Right lobe of liver (tissue), 6 donors: ENCODE measurements around the gene FLOT1. TPM values are rescaled to one million over a fixed set of nuclear protein-coding genes. Genes with fewer than 3 reads are reported as not detected.

ENCODE experiments used
- ATAC-seq, 4 donors: fragments of 200-7000 bp; cut with Tn5 transposase; one replicate each; pipeline ENCODE4 v1.9.1; 2020; ENCODE audit warnings: mild to moderate bottlenecking in 4 of 4, moderate library complexity in 4 of 4
- DNase-seq, 3 donors: peaks; one replicate each; pipeline ENCODE4 v3.0.0-alpha.2; 2020
- H3K27ac ChIP-seq, 3 donors: fragments of 200-600 bp; one replicate each; pipeline ENCODE4 v1.8.0; 2022
- H3K27me3 ChIP-seq, 2 donors: fragments of 200-600 bp; one replicate each; pipeline ENCODE4 v1.8.0; 2022
- H3K36me3 ChIP-seq, 4 donors: fragments of 200-600 bp; sonication (generic) in 1 of 4; one replicate each; pipeline versions ENCODE4 v1.5.1 to v1.8.0; 2017 to 2022; ENCODE audit warnings: control low read depth in 1 of 4
- H3K4me1 ChIP-seq, 4 donors: fragments of 200-600 bp; sonication (generic) in 1 of 4; one replicate each; pipeline versions ENCODE4 v1.5.1 to v1.8.0; 2017 to 2022; ENCODE audit warnings: control low read depth in 1 of 4
- H3K4me3 ChIP-seq, 3 donors: fragments of 200-600 bp; one replicate each; pipeline ENCODE4 v1.8.0; 2022
- H3K9me3 ChIP-seq, 4 donors: fragments of 200-600 bp; sonication (generic) in 1 of 4; one replicate each; pipeline versions ENCODE4 v1.5.1 to v1.8.0; 2017 to 2022; ENCODE audit warnings: control low read depth in 1 of 4
- POLR2A ChIP-seq: fragments of 450-650 bp; IDR thresholded peaks from one replicate; pipeline ENCODE4 v1.6.1; 2017; ENCODE audit warnings: antibody characterized with exemption, mild to moderate bottlenecking
- WGBS: methylation state at CpG from one replicate; pipeline ENCODE4 v1.1.6; 2018; ENCODE audit warnings: low coverage, low lambda C conversion rate; ENCODE audit not compliant: insufficient coverage; ENCODE audit errors: missing lambda C conversion rate; 5-methylcytosine and 5-hydroxymethylcytosine counted together
- intact Hi-C, 2 donors: fragments of 100-400 bp; cut with DNase I; formaldehyde crosslinking; loops; one replicate each; pipeline versions ENCODE4 v1.11.2 to v1.14.1; 2022
- small RNA-seq, 2 experiments: library from RNA; depleted of rRNA; stranded (forward); fragments of <200 nt; gene quantifications; one replicate each; pipeline ENCODE3, GENCODE V24; 2016
- total RNA-seq, 6 experiments: library from RNA; depleted of rRNA in 2 of 6; stranded (reverse); fragments of >200 nt in 2 of 6; fragmentation: NEBNext Ultra II Directional in 3 of 6; extraction: Animal tissue kit (Norgen Biotek cat#: 25700) in 3 of 6; gene quantifications; one replicate each; pipeline versions ENCODE4 v1.1.0 to v1.2.4, GENCODE V29; 2016 to 2023
- TF ChIP-seq, protein P1 (sequence below), 4 donors: fragments of 200-600 bp in 3 of 4; fragments of 450-650 bp in 1 of 4; IDR thresholded peaks; one replicate each; pipeline versions ENCODE4 v1.5.1 to v1.8.0; 2016 to 2022; ENCODE audit warnings: antibody characterized with exemption in 4 of 4, mild to moderate bottlenecking in 2 of 4
- donor health status: DM: no; HTN: yes; CAD: no.
- donor health status: DM: no; HTN: no; CAD: no.
- donor health status: DM: no; HTN: no; CAD: no.
- donor health status: DM: no; HTN: yes; CAD: no.
- donor health status: DM: no; HTN: yes; CAD: no.

FLOT1 gene
- total RNA-seq, 6 experiments from 2014 or later = 37.1 to 92.2 (median 73.5) TPM

DNA sequence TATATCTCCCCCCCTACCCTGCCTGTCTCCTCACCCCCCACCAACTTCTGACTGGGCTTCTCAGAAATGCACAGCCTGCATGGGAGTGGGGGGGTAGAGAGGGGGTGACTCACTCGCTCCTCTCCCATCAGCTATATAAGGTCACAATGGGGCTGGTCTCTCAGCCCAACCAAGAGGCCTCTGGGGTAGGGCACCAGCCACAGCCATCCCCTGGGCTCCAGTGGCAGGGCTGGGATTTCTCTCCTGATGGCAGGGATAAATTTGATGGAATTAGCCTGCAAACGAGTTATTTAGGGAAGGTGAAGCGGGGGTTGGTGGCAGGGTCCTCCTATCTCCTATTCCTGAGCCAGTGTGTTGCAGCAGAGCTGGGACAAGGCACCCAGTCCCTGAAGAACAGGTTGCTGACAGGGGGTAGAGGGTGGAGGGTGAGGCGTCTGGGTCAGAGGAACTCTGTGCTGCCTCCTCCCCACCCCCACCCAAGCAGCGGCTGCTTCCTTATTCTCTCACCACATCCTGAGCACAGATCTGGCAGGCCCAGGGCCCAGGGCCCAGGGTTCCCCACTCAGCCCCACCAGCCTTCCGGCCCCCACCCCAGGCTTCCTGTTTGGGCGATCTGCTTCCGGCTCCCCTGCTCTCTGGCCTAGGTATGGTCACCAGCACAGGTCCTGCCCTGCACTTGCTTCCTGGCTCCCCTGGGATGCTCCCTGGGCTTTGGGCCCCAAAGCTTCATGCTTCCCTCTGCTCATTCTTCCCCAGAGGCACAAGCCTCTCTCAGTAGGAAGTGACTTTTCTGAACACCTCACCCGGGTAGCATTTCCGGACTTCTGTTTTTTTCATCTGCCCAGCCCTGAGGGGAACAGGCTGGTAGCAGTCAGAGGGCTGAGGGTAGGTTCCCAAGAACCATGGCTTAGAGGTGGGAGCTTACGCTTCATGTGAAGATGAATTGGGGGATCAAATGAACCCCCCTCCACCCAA is 60.1 kb downstream of the FLOT1 start:
- H3K27ac ChIP-seq = peak overlapping the region; percentile 87 to 96 (median 89)
- no peaks in the 10 kb centered on the region for H3K9me3 ChIP-seq
- H3K4me1 ChIP-seq = peaks cover 0 to 58% (median 30%) of the 10 kb centered on the region in 4 donors
- TF ChIP-seq POLR2A = no peak
- TF ChIP-seq, protein P1, sequence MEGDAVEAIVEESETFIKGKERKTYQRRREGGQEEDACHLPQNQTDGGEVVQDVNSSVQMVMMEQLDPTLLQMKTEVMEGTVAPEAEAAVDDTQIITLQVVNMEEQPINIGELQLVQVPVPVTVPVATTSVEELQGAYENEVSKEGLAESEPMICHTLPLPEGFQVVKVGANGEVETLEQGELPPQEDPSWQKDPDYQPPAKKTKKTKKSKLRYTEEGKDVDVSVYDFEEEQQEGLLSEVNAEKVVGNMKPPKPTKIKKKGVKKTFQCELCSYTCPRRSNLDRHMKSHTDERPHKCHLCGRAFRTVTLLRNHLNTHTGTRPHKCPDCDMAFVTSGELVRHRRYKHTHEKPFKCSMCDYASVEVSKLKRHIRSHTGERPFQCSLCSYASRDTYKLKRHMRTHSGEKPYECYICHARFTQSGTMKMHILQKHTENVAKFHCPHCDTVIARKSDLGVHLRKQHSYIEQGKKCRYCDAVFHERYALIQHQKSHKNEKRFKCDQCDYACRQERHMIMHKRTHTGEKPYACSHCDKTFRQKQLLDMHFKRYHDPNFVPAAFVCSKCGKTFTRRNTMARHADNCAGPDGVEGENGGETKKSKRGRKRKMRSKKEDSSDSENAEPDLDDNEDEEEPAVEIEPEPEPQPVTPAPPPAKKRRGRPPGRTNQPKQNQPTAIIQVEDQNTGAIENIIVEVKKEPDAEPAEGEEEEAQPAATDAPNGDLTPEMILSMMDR (IDR thresholded peaks at IDR 0.05) = no peak
- WGBS = 24% methylated on average over 7 of the region's 11 CpGs
- intact Hi-C loops = no loop called here
- peak; percentile 81 to 89 (median 87) for DNase-seq
- H3K36me3 ChIP-seq = peaks cover 0 to 8% (median 1%) of the 10 kb centered on the region in 4 donors
- ATAC-seq = peak; percentile 10 to 33 (median 21)
- H3K27me3 ChIP-seq = no peaks in the 10 kb centered on the region
- peak overlapping the region; percentile 70 to 76 (median 75) for H3K4me3 ChIP-seq

DNA sequence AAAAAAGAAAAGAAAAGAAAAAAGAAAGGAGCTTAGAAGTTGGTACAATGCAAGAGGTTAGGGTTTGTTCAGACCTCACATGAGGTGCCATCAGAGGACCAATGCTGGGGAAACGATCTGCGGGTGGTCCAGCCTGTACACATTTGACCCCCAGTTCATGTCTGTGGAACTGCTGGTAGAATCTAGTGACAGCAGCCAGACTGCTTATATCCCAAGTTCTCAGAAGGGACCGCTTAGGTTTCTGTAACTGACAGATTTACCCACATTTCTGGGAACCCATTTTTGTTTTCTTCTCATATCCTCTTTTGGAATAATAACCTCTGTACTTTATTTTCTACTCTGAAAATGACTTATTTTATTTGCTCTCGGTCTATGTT is 60.7 kb downstream of the FLOT1 start:
- peaks cover 0 to 64% (median 35%) of the 10 kb centered on the region in 4 donors for H3K4me1 ChIP-seq
- H3K27ac ChIP-seq = peak overlapping the region; percentile 87 to 96 (median 89)
- DNase-seq (peak in 1 of 3 donors; percentile 14), ATAC-seq (no peak)
- whole genome bisulfite sequencing = 53% methylated on average over 4 of the region's 4 CpGs
- intact Hi-C loops = loop anchor here in 1 of 2 donors (2.0 kb wide), 1 partner anchor 47 kb away; no protein-coding TSS in a partner anchor
- peaks cover 0 to 12% (median 4%) of the 10 kb centered on the region in 4 donors for H3K36me3 ChIP-seq
- no peaks in the 10 kb centered on the region for H3K9me3 ChIP-seq
- H3K27me3 ChIP-seq = no peaks in the 10 kb centered on the region
- H3K4me3 ChIP-seq = peak overlapping the region in 2 of 3 donors; percentile 70 to 75
- TF ChIP-seq POLR2A = no peak

DNA sequence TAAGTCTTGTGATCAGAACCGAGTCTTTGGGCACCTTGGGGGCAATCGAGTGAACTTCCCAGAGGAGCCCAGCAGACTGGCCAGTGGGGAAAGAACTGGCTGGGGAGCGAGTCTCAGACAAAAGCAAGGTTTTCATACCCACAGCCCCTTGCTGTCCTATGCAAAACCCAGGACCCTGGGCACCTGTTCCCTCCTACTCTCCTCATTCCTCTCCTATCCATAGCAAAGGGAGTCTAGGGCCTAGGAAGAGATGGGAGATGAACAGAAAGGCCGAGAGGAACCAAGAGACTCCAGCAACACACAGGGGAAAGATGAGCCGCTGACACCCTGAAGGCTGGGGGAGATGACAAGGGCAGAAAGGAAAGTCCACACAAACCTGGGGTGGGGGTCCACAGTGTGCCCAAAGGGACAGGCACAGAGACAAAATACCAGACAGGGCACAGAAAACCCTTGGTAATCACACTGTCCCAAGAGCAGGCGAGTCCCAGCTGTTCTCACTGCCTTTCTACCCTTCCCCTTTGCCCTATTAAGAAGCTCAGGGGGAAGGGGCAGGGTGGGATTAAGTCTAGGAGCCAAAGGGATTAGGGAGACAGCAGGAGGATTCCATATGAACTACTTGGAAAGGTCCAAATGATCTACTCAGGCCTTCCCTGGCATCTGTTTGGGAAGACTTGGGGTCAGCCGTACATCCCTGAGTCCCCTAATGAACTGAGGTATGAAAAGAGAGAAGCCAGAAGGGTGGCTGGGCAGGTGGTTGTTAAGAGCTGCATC is 62.5 kb downstream of the FLOT1 start:
- DNase-seq = peak in 1 of 3 donors; percentile 27
- ATAC-seq = peak in 1 of 4 donors; percentile 0
- no peak for TF ChIP-seq POLR2A
- TF ChIP-seq, protein P1 (IDR thresholded peaks at IDR 0.05) = no peak
- intact Hi-C loops = loop anchor here (2.0 to 10.0 kb wide), 4 partner anchors 43 to 195 kb away; partner anchors contain the start of genes ATAT1 (in 1 of the 2) and HLA-E (in 1 of the 2)
- Histone ChIP-seq H3K4me1 (peaks cover 0 to 67% (median 30%) of the 10 kb centered on the region in 4 donors), H3K9me3 (no peaks in the 10 kb centered on the region), H3K36me3 (peaks cover 0 to 17% (median 5%) of the 10 kb centered on the region in 4 donors), H3K4me3 (peak overlapping the region; percentile 8 to 34 (median 24)), H3K27ac (peak overlapping the region; percentile 60 to 94 (median 84)), H3K27me3 (no peaks in the 10 kb centered on the region)
- WGBS = 27% methylated on average over 7 of the region's 7 CpGs

DNA sequence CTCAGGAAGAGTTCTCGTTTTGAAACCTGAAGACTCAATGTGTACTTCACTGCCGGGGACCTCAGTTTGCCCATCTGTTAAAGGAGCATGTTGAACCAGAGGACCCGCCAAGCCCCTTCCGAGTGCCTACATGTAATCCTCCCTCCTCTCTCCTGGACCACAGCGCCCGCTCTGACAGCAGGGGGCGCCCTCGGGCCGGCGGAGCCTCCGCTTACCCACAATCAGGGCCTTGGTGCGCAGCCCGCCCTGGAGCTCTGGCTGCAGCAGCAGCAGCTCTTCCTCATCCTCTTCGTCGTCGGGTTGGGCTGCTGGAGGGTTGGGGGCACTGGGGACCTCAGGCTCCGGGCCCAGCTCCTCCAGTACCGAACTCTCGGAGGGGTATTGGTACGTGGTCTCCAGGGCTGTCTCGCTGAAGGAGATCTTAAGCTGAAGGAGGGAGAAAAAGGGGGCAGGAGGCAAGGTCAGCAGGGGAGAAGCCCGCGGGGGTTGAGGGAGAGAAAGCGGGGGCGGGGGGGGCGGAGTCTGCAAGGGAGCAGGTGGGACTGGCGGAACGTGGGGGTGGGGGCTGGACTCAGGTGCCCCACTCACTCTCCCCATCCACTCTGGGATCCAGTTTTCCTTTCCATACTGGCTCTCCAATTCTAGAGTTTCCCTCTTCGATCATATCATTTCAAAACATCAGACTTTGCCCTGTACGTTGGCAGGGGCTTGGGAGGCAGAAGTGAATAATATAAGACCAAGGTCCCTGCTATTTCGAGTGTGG is 63.3 kb downstream of the FLOT1 start:
- Histone ChIP-seq H3K27me3 (no peaks in the 10 kb centered on the region), H3K4me3 (peak overlapping the region; percentile 24 to 34 (median 26)), H3K9me3 (no peaks in the 10 kb centered on the region), H3K27ac (peak overlapping the region; percentile 60 to 94 (median 84)), H3K4me1 (peaks cover 0 to 67% (median 28%) of the 10 kb centered on the region in 4 donors), H3K36me3 (peaks cover 0 to 17% (median 5%) of the 10 kb centered on the region in 4 donors)
- WGBS = 3% methylated on average over 23 of the region's 31 CpGs
- ATAC-seq (peak; percentile 75 to 85 (median 82)), DNase-seq (peak; percentile 91 to 93 (median 92))
- TF ChIP-seq, protein P1 (IDR thresholded peaks at IDR 0.05) = peak; percentile 95 to 99 (median 97)
- peak; percentile 36 for TF ChIP-seq POLR2A
- intact Hi-C loops = loop anchor here (2.0 to 10.0 kb wide), 3 partner anchors 44 to 194 kb away; partner anchors contain the start of genes ATAT1 (in 1 of the 2) and HLA-E (in 1 of the 2)

Small RNA genes within 50 kb of the gene (small RNA-seq; reads per million reads assigned to genes)
- 0 reads per million in 2 experiments for gene RF00019
- gene RN7SL353P = 0 reads per million in 2 experiments

Other genes starting within 250 kb of the FLOT1 start
- 10 to 100 TPM in 5 of 6 experiments, 1 to 10 TPM in 1; 5.1 to 25.6 (median 19.8) TPM for gene GNL1, start 186.2 kb downstream of the FLOT1 start, total RNA-seq
- gene PRR3, start 185.4 kb downstream of the FLOT1 start, total RNA-seq = 1 to 10 TPM; 2.3 to 3.8 (median 2.6) TPM
- gene ABCF1, start 171.2 kb downstream of the FLOT1 start, total RNA-seq = 10 to 100 TPM; 23.3 to 35.2 (median 26.8) TPM
- gene PPP1R10, start 125.4 kb downstream of the FLOT1 start, total RNA-seq = 10 to 100 TPM; 19.0 to 45.1 (median 32.4) TPM
- 10 to 100 TPM; 43.3 to 73.9 (median 56.2) TPM for gene MRPS18B, start 124.8 kb downstream of the FLOT1 start, total RNA-seq
- 1 to 10 TPM; 2.4 to 6.6 (median 4.4) TPM for gene ATAT1, start 115.8 kb downstream of the FLOT1 start, total RNA-seq
- gene C6orf136, start 95.6 kb downstream of the FLOT1 start, total RNA-seq = 10 to 100 TPM in 4 of 6 experiments, 1 to 10 TPM in 2; 8.2 to 14.1 (median 11.0) TPM
- gene DHX16, start 69.7 kb downstream of the FLOT1 start, total RNA-seq = 10 to 100 TPM; 12.3 to 17.8 (median 14.4) TPM
- 10 to 100 TPM in 4 of 6 experiments, 1 to 10 TPM in 2; 6.7 to 29.1 (median 12.9) TPM for gene PPP1R18, start 56.0 kb downstream of the FLOT1 start, total RNA-seq
- gene NRM, start 51.7 kb downstream of the FLOT1 start, total RNA-seq = 1 to 10 TPM; 1.2 to 2.7 (median 1.9) TPM
- gene MDC1, start 25.4 kb downstream of the FLOT1 start, total RNA-seq = 10 to 100 TPM in 4 of 6 experiments, 1 to 10 TPM in 2; 8.8 to 15.5 (median 12.1) TPM
- gene TUBB, start 22.3 kb downstream of the FLOT1 start, total RNA-seq = 100 to 1,000 TPM; 150 to 268 (median 241) TPM
- gene IER3, start 1.9 kb upstream of the FLOT1 start, total RNA-seq = 10 to 100 TPM in 3 of 6 experiments, 1 to 10 TPM in 3; 2.8 to 72.3 (median 24.5) TPM
- 1 to 10 TPM; 3.2 to 9.9 (median 5.0) TPM for gene DDR1, start 141.8 kb upstream of the FLOT1 start, total RNA-seq
- gene GTF2H4, start 165.5 kb upstream of the FLOT1 start, total RNA-seq = 10 to 100 TPM in 4 of 6 experiments, 1 to 10 TPM in 2; 3.6 to 21.1 (median 17.3) TPM
- gene VARS2, start 171.6 kb upstream of the FLOT1 start, total RNA-seq = 10 to 100 TPM; 21.5 to 36.1 (median 25.9) TPM
- gene SFTA2, start 189.5 kb upstream of the FLOT1 start, total RNA-seq = not detected
- gene MUCL3, start 198.3 kb upstream of the FLOT1 start, total RNA-seq = not detected
- gene MUC21, start 241.0 kb upstream of the FLOT1 start, total RNA-seq = under 1 TPM in 1 of 6 experiments, not detected in 5; 0.11 TPM